Left cardiac atrium (tissue), 4 donors: Measurements from ENCODE around the gene TXLNG. TPM values are rescaled to one million over a fixed set of nuclear protein-coding genes. Genes with fewer than 3 reads are reported as not detected.
A peak's percentile ranks its signal among the peaks of the same experiment; 100 is the strongest.
"Not testable (repeated sequence)": the region's sequence is repeated elsewhere in the genome, so short reads cannot be mapped to it uniquely, and the experiment has no call there.

Experiments
- ATAC-seq, 2 donors: fragments of 200-7000 bp; cut with Tn5 transposase; one replicate each; pipeline ENCODE4 v1.9.1; 2020; ENCODE audit warnings: mild to moderate bottlenecking in 2 of 2, moderate library complexity in 2 of 2
- DNase-seq: peaks from one replicate; pipeline ENCODE4 v3.0.0-alpha.2; 2020
- intact Hi-C, 2 donors: fragments of 100-400 bp; cut with DNase I; formaldehyde crosslinking; loops; one replicate each; pipeline versions ENCODE4 v1.14.1 to v1.15.1; 2022 to 2023
- total RNA-seq, 2 donors: library from RNA; stranded (reverse); fragmentation: NEBNext Ultra II Directional; extraction: Animal tissue kit (Norgen Biotek cat#: 25700); gene quantifications; one replicate each; pipeline ENCODE4 v1.2.1, GENCODE V29; 2021
- donor health status: DM: no; HTN: yes; CAD: no.
- donor health status: DM: no; HTN: yes; CAD: no; lungs with severe emphysema.
- donor health status: DM: yes; HTN: yes; CAD: no.
- donor health status: Dilated cardiomyopathy.

TXLNG gene
- total RNA-seq, 2 donors from 2014 or later: 6.5 to 9.0 TPM

DNA sequence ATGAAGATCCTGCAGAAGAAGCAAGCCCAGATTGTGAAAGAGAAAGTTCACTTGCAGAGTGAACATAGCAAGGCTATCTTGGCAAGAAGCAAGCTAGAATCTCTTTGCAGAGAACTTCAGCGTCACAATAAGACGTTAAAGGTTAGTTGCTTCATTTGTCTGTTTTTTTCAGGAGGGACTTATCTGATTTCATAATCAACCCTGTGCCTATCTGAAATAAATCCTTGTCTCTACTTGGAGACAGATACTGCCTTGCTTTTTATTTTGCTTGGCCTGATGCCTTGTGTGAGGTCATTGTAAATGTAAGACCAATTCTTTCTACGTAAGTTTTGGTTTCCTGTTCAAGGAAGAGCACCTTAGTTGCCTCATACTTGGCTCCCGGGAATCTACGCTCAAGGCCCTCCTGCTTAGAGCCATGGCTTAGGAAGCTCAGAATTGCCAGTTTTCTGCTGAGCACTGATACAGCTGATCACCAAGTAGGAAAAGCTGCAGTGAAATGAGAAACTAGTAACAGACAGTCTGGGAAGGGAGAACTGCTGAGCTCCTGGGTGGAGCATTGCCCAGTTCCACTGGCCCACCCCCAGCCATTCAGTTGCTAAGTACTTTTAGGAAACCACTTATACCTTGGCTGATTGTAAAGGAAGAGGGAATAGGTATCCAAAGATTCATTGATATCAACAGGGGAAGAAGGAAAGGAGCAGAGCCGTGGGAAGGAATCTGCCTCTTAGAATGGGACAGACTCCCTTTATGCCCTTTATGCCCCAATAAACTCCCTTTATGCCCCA, 42.0 kb downstream of the TXLNG start:
- DNase-seq: peak; percentile 37
- intact Hi-C loops: no loop called here
- ATAC-seq: peak; percentile 86 to 88

DNA sequence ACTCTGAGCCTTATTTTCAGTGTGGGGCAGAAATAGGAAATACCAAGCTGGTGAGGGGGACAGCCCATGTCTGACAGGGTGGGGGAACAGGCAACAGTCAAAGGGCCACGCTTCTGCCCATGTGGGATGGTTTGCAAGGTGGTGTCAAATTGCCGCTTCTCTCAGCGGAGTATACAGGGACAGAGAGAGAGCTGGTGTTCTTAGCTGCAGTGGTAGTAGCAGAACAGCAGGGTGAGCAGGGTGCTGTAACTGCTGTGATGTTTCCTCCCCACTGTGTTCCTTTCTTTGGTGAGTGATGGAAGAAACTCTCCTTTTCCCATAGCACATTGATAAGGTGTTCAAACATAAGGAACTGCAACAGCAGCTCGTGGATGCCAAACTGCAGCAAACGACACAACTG, 46.0 kb downstream of the TXLNG start:
- intact Hi-C loops: no loop called here
- no peak for DNase-seq

DNA sequence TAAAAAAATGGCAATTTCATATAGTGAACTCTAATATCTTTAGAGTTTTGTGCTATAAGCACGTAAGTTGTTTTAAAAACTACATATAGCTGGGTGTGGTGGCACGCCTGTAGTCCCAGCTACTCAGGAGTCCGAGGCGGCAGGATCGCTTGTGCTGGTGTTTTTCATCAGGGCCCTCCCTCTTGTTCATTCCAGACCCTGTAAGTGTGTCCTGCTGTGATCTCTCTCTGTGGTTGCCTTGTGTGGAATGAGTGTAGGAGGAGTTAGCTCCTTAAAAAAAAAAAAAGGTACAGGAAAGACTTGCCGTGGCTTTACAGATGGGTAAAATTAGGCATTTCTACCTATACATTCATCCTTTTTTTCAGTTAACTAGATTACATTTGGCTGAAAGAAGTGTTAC, 48.5 kb downstream of the TXLNG start:
- DNase-seq (no peak), ATAC-seq (no peak)
- intact Hi-C loops: no loop called here

More for the DNA sequence above, 46.0 kb downstream of the TXLNG start:
- ATAC-seq: no peak

DNA sequence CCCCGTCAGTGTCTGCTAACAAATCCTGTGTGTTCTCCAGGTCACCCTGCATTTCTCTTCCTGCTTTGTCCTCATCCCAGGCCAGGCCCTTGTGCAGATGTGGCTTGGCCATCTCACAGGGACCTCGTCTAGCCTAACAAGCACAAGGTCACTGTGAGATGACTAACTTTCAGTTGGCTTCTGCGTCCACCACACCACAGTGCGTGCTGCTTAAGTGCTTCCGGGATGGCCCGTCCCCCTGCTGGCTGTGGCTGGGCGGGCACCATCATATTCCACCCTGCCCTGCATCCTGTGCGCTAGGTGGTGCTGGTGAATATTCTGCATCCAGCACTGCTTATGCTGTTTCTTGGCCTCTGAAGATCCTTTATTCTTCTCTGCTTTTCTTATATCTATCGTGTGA, 50.1 kb downstream of the TXLNG start:
- DNase-seq (no peak), ATAC-seq (peak; percentile 17 to 42)
- intact Hi-C loops: no loop called here

DNA sequence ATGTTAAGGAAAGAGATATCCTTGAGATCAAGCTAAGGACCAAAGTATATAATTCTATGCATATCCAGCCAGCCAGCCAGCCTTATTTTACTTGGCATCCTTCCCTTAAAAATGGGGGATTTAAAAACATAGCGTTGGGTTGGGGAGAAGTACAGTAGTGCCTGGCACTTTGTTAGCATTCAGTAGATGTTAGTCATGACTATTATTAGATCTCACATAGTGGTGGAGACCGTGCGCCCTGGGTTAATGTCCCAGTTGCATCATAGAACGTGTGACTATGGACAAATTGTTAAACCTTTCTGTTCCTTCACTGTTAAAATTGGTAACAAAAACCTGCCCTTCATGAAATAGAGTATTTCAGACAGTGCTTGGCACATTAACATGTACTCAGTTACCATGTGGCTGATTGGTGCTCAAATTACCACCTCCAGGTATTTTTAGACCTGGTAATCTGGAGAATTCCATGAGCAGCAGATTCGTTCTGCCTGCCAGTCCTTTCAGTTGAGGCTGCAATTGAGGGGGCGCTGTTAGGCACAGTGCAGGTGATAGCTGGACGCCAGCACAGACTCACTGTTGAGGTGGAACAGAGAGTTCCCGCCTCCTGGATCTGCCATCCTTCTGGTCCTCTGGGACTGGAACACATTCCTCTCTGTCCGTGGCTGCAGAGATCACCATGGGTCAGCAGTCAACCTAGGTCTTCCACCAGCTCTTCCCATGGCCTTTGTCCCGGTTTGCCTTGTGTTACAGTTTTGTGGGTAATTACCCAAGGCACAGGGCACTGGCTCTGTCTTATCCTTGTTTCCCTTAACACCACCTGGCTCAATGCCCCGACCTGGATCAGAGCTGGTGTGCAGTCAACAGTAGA, 52.2 kb downstream of the TXLNG start:
- ATAC-seq: peak; percentile 65 to 72
- DNase-seq: no peak
- intact Hi-C loops: no loop called here

DNA sequence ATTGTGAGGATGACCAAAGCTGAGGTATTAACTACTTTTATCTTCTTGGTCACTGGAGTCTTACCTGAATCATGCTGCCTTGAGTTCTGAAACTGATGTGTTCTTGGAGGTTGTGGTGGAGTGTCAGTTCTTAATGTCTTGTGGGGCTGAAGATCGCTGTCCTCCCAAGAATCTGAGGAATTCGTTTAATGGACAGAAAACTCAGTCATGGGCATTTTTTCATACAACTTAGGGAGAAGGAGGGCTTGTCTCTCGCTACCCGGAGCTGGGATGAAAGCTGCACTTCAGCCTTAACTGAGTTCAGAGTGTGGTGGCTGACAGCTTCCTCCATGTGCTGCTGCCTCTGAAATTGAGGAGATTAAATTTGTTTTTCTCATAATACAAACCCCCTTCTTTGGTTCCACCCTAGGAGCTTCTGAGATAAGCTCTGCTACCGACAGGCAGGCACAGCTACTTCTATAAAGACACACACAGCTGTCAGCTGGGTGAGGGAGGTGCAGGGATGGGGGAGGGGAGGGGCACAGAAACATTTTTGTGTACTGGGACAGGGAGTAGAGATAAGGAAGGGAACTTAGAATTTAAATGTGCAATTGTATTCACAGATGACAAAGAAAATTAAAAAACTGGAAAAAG, 53.1 kb downstream of the TXLNG start:
- no peak for DNase-seq
- intact Hi-C loops: no loop called here
- peak in 1 of 2 donors; percentile 9 for ATAC-seq

DNA sequence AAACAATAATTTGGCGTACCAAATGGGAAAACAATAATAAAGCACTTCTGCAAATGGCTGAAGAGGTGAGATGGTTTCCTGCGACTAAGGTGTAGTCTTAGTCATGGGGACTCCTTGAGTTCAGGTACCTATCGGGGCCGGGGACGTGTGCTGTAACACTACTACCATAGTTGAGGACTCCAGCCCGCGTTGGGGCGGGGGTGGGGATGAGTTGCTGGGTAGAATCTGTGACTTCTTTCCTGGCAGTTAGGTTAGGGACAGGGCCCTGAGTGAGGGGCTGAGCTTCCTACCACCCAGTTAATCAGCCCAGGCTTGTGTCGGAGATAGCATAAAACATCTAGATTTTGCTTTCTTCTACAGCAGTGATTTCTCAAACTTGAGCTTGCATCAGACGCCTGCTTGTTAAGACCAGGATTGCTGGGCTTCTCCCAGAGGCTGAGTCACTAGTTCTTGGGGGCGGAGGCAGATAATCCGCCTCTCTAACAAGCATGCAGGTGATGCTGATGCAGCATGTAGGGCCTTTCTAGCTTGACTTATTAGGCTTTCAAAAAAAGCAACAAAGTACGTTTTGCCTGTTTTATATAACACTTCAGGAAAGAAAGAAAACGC, 53.7 kb downstream of the TXLNG start:
- intact Hi-C loops: no loop called here
- DNase-seq (no peak), ATAC-seq (peak in 1 of 2 donors; percentile 78)

DNA sequence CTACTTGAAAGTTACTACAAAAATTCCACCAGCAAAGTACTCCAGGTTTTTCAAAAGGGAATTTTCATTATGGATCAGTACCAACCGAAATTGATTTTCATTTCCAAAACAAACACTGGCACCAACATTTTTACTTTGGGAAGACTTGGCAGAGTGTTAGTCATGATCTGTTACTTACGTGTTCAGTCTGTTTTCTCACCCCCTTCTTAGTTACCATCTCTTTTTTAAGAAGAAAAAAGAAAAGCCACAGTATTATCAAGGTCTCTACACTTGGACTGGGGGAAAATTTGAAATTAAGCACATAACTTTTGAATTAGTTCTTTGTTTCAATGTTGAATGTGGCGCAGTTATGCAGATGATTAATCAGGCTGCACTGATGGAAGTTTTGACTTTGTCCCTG, 56.4 kb downstream of the TXLNG start:
- DNase-seq (no peak), ATAC-seq (no peak)
- intact Hi-C loops: no loop called here

DNA sequence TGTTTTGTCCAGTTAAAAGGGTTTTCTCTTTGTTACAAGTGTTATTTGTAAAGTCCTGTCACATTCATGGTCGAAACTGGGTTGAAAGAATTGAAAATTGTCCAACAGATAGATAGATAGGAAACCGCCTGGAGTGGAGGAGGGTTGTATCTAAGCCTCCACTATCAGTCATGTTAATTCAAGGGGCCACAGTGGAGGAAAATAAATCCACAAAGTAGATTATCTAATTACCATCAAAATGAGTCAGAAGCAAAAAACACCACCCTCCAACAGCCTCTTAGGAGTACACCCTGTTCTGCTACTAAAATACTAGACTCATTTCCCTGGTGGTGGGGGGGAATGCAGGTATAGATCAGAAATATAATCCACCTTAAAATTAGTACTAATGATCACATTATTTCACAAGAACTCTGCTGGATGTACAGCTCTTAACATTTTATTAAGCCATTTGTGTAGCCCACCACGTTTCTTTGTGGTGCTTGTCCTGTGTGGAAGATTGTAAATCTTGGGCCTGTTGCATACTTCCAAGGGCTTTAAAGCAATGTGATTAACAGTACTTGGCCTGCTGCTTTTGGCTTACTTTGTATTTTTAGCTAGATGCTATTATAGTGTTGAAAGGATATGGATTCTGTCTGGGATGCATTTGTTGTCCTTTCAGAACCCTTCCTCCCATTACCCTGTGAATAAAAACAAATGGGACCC, 57.1 kb downstream of the TXLNG start:
- intact Hi-C loops: no loop called here
- no peak for ATAC-seq
- DNase-seq: no peak

DNA sequence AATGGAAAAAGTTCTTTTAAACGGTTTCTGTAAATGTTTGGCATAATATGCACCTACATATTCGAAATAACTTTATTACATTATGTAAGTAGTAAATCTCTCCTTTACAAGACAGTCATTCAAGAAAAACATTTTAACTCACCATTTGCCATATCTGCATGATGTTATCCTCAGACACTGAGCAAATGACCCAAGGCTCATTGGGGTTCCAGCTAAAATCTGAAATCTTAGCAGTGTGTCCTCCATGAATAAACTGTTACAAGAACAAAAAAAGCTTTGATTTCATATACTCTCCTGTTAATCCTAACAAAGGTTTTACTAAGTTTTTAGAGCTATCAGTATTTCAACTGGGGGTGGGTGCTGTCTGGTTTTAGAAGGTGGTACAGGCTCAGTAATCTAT, 59.4 kb downstream of the TXLNG start:
- ATAC-seq: no peak
- no peak for DNase-seq
- intact Hi-C loops: no loop called here

DNA sequence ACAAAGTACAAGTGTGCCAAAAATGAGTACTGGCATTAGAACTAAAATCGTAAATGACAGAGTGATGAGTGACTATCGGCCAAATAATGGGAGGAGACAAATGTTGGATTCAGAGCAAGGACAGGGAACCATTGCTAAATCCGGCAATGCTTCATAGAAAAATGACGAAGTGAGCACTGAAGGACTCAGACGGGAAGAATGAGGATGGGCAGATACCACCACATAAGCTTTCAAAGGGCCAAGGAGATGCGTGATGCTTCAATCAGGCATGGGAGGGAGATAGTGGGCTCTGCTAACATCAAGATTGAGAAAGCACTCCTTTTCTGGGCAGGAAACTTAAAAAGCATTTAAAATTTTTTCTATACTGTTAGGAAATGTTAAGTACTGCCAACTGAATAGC, 62.3 kb downstream of the TXLNG start:
- no peak for DNase-seq
- no peak for ATAC-seq
- intact Hi-C loops: no loop called here

DNA sequence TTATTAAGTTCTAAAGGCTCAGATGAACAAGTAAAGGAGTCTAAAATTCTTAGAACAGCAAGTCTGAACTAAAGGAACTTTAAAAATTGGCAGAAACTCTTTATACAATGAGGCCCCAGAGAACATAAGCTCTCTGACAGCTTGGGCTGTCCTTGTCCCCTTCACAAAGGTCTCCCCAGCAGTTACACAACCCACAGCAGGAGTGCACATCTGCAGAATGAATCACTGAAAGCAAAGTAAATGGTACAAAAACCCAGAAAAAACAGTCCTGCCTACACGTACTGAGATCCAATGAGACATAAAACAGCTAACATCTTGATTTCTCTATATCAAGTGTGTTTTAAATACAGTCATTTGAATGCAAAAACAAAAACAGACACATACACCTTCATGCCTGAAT, 65.2 kb downstream of the TXLNG start:
- ATAC-seq (no peak), DNase-seq (no peak)
- intact Hi-C loops: no loop called here

DNA sequence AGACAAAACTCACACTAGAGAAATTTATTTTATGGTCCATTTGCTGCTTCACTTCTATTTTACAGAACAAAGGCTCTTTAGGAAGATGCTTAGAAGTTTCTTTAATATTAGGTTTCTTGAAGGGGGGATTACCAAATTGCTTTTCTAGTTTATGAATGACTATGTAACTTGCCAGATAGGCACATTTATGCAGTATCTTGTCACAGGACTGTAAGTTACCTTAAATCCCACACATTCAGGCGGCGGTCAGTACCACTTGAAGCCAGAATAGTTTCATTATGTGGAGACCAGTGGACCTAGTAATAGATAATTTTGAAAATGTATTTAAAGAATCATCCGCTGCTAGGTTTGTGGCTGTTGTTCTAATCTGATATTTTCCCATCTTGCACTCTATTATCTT, 65.6 kb downstream of the TXLNG start:
- ATAC-seq (no peak), DNase-seq (no peak)
- intact Hi-C loops: no loop called here

DNA sequence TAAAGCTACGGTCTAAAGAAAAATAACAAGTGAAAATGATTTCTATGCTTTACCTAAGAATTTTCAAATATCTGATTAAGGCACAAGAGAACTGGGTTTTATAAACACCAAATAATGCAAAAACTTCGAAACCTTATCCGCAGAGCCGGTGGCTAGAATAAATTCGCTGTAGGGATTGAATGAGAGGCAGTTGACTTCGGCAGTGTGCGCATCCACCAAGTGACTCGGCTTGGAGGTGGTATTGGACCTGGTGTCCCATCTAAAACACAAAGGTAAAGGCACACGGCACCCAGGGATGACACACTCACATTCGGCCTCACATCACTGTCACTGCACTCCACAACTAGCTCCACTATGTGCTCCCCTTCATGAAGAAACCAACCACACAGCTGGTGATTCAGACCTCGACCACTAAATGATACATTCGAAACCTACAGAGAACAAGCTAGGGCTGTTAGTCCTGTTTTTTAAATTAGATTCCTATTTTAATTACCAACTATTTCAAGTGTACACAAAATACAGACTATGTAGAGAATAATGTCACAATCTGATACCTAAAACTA, 66.4 kb downstream of the TXLNG start:
- intact Hi-C loops: no loop called here
- no peak for DNase-seq
- no peak for ATAC-seq

DNA sequence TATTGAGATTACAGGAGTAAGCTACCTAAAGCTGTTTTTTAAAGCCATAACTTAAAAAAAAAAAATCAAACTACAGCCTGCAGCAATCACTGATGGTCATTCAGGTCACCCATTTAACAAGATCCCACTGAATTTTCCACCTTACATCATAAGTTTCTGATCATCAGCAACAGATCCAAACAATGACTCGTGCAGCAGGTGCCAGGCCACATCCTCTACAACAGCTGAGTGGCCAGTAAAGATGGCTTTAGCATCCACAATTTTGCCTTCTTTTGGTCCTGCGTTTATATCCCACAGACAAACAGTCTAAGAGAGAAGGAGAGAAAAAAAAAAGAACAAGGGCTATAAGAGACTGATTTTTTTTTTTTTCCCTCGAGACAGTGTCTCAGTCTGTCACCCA, 67.3 kb downstream of the TXLNG start:
- intact Hi-C loops: no loop called here
- DNase-seq (no peak), ATAC-seq (no peak)

DNA sequence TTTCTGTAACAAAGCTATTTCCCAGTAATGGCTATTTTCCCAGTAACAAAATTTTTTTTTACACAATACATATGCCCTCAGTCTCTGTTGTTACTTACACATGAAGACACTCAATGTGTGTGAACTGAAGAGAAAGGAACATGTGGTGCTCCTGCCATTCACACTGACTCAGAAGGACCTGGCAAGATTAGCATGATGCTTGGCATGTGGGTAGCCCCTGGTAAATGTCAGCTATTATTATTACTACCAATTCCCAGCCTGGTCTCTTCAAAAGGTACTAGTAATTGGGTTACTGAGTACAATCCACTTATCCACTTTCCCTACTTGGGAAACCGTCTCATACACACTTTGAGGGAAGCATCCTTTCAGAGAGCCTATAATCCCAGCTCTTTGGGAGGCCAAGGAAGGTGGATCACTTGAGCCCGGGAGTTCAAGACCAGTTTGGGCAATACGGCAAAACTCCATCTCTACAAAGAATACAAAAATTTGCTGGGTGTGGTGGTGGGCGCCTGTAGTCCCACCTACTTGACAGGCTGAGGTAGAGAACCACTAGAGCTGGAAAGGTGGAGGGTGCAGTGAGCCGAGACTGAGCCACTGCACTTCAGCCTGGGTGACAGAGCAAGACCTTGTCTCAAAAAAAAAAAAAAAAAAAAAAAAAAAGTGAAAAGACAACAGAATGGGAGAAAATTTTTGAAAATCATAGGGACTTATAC, 69.3 kb downstream of the TXLNG start:
- ATAC-seq: no peak
- DNase-seq: no peak
- intact Hi-C loops: no loop called here

DNA sequence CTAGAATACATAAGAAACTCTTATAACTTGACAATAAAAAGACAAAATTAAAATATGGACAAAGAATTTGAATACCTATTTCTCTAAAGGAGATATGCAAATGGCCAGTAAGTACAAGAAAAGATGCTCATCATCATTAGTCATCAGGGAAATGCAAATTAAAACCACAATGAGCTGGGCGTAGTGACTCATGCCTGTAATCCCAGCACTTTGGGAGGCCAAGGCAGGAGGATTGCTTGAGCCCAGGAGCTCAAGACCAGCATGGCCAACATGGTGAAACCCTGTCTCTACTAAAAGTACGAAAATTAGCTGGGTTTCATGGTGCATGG, 69.8 kb downstream of the TXLNG start:
- intact Hi-C loops, ATAC-seq, DNase-seq: not testable (repeated sequence)

DNA sequence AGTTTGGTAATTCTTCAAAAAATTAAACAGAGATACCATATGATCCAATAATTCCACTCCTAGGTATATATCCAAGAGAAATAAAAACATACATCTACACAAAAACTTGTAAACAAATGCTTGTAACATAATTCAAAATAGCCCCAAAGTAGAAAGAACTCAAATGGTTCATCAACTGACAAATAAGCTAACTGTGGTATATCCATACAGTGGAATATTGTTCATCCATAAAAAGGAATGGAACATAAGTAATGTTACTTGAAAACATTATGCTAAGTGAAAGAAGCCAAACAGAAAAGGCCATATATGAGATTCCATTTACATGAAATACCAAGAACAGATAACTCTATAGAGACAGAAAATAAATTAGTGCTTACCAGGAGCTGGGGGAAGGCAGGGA, 70.5 kb downstream of the TXLNG start:
- intact Hi-C loops: no loop called here
- DNase-seq (no peak), ATAC-seq (no peak)
